OCI-LY7 (cell line): ENCODE data around the gene IFT57. TPM values are rescaled to one million over a fixed set of nuclear protein-coding genes. Genes with fewer than 3 reads are reported as not detected.
A peak's percentile ranks its signal among the peaks of the same experiment; 100 is the strongest.

Experiments used
- BruUV-seq: library from RNA; stranded (reverse); fragments of 400-500 nt; replicated peaks from 2 replicates; lab custom pipeline; 2021; lab: Mats Ljungman, UMichigan
- CTCF ChIA-PET: fragments of 300-600 bp; sonication (Branson Sonifier 250); formaldehyde crosslinking; loops from one replicate; lab custom pipeline; 2022; ENCODE audit warnings: antibody characterized with exemption; ENCODE audit not compliant: unreplicated experiment; lab: Charles Lee
- POLR2A ChIA-PET: fragments of 300-600 bp; sonication (Branson Sonifier 250); formaldehyde crosslinking; loops from one replicate; lab custom pipeline; 2022; ENCODE audit warnings: antibody characterized with exemption; lab: Charles Lee
- DNase-seq: peaks from one replicate; pipeline ENCODE4 v3.0.0-alpha.2; 2015; ENCODE audit warnings: low spot score
- H2AFZ ChIP-seq: fragments of 200-600 bp; sonication (generic), shearing (Covaris generic); 2 replicates; pipeline ENCODE4 v1.6.1; 2014; ENCODE audit warnings: mild to moderate bottlenecking, antibody characterized with exemption, low read length, moderate library complexity
- H3K27ac ChIP-seq: fragments of 200-600 bp; sonication (generic); 2 replicates; pipeline ENCODE4 v1.5.1; 2014; ENCODE audit warnings: mixed run types, low read depth, mild to moderate bottlenecking, moderate library complexity, low read length, inconsistent platforms; ENCODE audit not compliant: poor library complexity, severe bottlenecking
- H3K36me3 ChIP-seq: fragments of 200-600 bp; sonication (generic); 2 replicates; pipeline ENCODE4 v1.6.1; 2014; ENCODE audit warnings: mild to moderate bottlenecking, antibody characterized with exemption, low read length, moderate library complexity, mixed read lengths; ENCODE audit not compliant: insufficient read depth
- H3K4me1 ChIP-seq: fragments of 200-600 bp; sonication (generic); 2 replicates; pipeline ENCODE4 v1.5.1; 2014; ENCODE audit warnings: mild to moderate bottlenecking, low read length; ENCODE audit not compliant: insufficient read depth, poor library complexity, severe bottlenecking
- H3K4me2 ChIP-seq: fragments of 200-600 bp; sonication (generic); 2 replicates; pipeline ENCODE4 v1.6.1; 2014; ENCODE audit warnings: mild to moderate bottlenecking, low read length
- H3K4me3 ChIP-seq: fragments of 200-600 bp; sonication (generic); 2 replicates; pipeline ENCODE4 v1.5.1; 2014; ENCODE audit warnings: mild to moderate bottlenecking, low read depth, low read length; ENCODE audit not compliant: poor library complexity, severe bottlenecking
- H3K79me2 ChIP-seq: fragments of 200-600 bp; sonication (generic); 2 replicates; pipeline ENCODE4 v1.6.1; 2016; ENCODE audit warnings: low read depth, mild to moderate bottlenecking, low read length, moderate library complexity, mixed read lengths; ENCODE audit not compliant: insufficient read depth
- H3K9me2 ChIP-seq: fragments of 200-600 bp; sonication (generic); 2 replicates; pipeline ENCODE4 v1.6.1; 2016; ENCODE audit warnings: mild to moderate bottlenecking, low read length, mixed read lengths; ENCODE audit not compliant: insufficient read depth
- H3K9me3 ChIP-seq: fragments of 200-600 bp; sonication (generic); 2 replicates; pipeline ENCODE4 v1.6.1; 2014; ENCODE audit warnings: mild to moderate bottlenecking, mixed run types, low read length, mixed read lengths
- H4K20me1 ChIP-seq: fragments of 200-600 bp; sonication (generic); 2 replicates; pipeline ENCODE4 v1.6.1; 2014; ENCODE audit warnings: mild to moderate bottlenecking, antibody characterized with exemption, low read length, moderate library complexity, mixed read lengths; ENCODE audit not compliant: insufficient read depth
- CTCF ChIP-seq: fragments of 200-600 bp; sonication (generic); conservative IDR thresholded peaks from 2 replicates; pipeline ENCODE4 v1.5.1; 2014; ENCODE audit warnings: mild to moderate bottlenecking, antibody characterized with exemption, low read length, moderate library complexity, mixed read lengths
- EZH2phosphoT487 ChIP-seq: fragments of 200-600 bp; sonication (generic); IDR thresholded peaks from 2 replicates; pipeline ENCODE4 v1.6.1; 2018; ENCODE audit warnings: low read depth, borderline replicate concordance, mild to moderate bottlenecking, mixed run types, antibody characterized with exemption, low read length, moderate library complexity, mixed read lengths
- intact Hi-C: fragments of 100-400 bp; cut with micrococcal nuclease; formaldehyde crosslinking; loops from one replicate; pipeline ENCODE4 v1.10.0; 2022; ENCODE audit not compliant: unreplicated experiment
- total RNA-seq, 2 experiments: library from RNA; depleted of rRNA in 1 of 2; stranded (reverse); fragments of >200 nt in 1 of 2; shearing (Covaris generic) in 1 of 2; gene quantifications; 2 replicates each; pipeline ENCODE4 v1.2.3, GENCODE V29; 2014 to 2022

IFT57 gene
- total RNA-seq, 2 experiments from 2014 or later: 44.1 to 68.2 TPM

GRCh38 chr3:108219336-108219735 is 2.9 kb downstream of the IFT57 start:
- H3K4me2 ChIP-seq: peak overlapping the region; percentile 94

GRCh38 chr3:108218811-108219210 is 3.4 kb downstream of the IFT57 start:
- no TSS peak for BruUV-seq
- CTCF ChIA-PET: no interaction called here
- intact Hi-C loops: no loop called here

More at GRCh38 chr3:108219336-108219735, 2.9 kb downstream of the IFT57 start:
- Histone ChIP-seq H2AFZ (peak overlapping the region; percentile 39; the same call in 1 of the 2 replicates), H3K4me1 (peaks cover 43% of the 10 kb centered on the region), H3K9me2 (no peaks in the 10 kb centered on the region), H3K9me3 (no peaks in the 10 kb centered on the region), H3K36me3 (peaks cover 24% of the 10 kb centered on the region), H4K20me1 (no peaks in the 10 kb centered on the region), H3K27ac (peak overlapping the region; percentile 55), H3K79me2 (peaks cover 38% of the 10 kb centered on the region; the same call in 1 of the 2 replicates), H3K4me3 (peak overlapping the region; percentile 92)
- intact Hi-C loops: no loop called here
- CTCF ChIA-PET: no interaction called here
- POLR2A ChIA-PET: interaction anchor here (0.6 to 2.7 kb wide), 4 partner anchors 11 to 668 kb away, joined by 3 to 20 read pairs (median 4); no protein-coding TSS in a partner anchor
- BruUV-seq: no TSS peak
- TF ChIP-seq CTCF (no peak), EZH2phosphoT487 (no peak)
- peak; percentile 69 for DNase-seq

More at GRCh38 chr3:108218811-108219210, 3.4 kb downstream of the IFT57 start:
- POLR2A ChIA-PET: no interaction called here
- no peak for DNase-seq
- Histone ChIP-seq H3K4me3 (peak overlapping the region; percentile 92), H4K20me1 (no peaks in the 10 kb centered on the region), H3K79me2 (peaks cover 38% of the 10 kb centered on the region; the same call in 1 of the 2 replicates), H2AFZ (0 out of 2 replicates have a peak overlapping the region, but pooled peaks have one; percentile 39), H3K9me2 (no peaks in the 10 kb centered on the region), H3K4me1 (peaks cover 38% of the 10 kb centered on the region), H3K4me2 (peak overlapping the region; percentile 94), H3K9me3 (no peaks in the 10 kb centered on the region), H3K27ac (peak overlapping the region; percentile 55), H3K36me3 (peaks cover 30% of the 10 kb centered on the region)
- TF ChIP-seq EZH2phosphoT487 (no peak), CTCF (no peak)
